Measurements from ENCODE around the gene BOD1L2.

Gene BOD1L2

DNA sequence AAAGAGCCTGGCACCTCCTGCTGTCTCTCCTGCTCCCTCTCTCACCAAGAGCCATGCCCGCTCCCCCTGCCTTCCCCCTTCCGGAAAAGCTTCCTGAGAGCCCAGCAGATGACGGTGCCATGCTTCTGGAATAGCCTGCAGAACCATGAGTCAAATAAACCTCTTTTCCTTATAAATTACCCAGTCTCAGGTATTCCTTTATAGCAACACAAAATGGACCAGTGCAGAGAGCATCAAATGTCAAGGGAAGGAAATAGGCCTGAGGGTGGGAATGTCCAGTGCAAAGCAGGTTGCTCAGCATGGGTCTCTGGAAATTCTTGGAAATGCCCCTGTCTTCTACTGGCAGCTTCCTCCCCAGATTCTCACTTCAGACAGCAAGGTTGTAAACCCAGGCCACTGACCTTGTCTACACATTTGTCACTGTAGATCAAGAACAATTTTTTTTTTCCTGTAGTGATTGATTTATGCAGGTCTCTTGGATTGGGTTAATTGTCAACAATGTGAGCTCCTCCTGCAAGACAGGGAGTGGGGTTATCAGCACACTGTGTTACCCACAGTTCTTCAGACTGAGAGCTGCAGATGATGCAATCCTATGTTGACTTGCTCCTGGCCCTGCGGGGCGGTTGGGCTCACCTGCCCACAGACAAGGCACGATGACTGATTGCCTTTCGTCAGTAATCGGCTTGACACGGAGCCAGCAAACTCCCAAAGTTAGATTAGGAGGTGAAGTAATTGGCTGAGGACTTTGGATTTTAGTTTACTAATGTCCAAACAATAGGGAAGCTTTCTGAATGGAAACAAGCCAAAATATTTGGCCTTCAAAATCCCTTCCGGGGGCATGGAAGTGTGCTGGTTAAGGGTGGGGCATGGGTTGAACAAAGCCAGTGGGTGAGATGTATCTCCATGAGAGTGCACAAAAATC, 5.4 kb upstream of the BOD1L2 start:
- H3K9me3 Mint-ChIP-seq: no peaks in the 10 kb centered on the region
- H3K4me3 Mint-ChIP-seq: no peak overlapping the region
- H3K4me1 Mint-ChIP-seq: no peaks in the 10 kb centered on the region
- H3K27ac Mint-ChIP-seq: no peak overlapping the region
- H3K27me3 Mint-ChIP-seq: peaks cover 5% of the 10 kb centered on the region
- DNase-seq (no peak), ATAC-seq (no peak)
- H3K36me3 Mint-ChIP-seq (ENCODE audit: low read depth): no peaks in the 10 kb centered on the region

DNA sequence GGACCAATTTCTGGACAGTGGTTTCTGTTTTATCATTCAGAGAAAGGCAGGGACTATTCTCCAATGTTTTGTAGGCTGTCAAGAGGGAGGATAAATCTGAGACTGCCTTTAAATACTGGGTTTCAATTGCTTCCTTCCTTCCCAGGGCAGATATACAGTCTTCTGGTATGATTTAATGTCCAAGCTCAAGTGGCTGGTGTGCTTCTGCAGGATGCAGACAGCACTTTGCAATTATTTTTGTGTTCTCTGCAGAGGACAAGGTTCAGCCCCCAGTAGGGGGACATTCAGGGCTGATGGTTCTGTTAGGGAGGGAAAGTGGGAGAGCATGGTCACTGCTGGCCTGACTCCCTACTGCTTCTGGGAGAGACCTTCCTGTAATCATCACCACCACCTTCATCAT, 4.6 kb upstream of the BOD1L2 start:
- H3K27ac Mint-ChIP-seq: no peak overlapping the region
- ATAC-seq (no peak), DNase-seq (no peak)
- H3K4me3 Mint-ChIP-seq: no peak overlapping the region
- peaks cover 8% of the 10 kb centered on the region for H3K27me3 Mint-ChIP-seq
- H3K9me3 Mint-ChIP-seq: no peaks in the 10 kb centered on the region
- H3K4me1 Mint-ChIP-seq: no peaks in the 10 kb centered on the region
- no peaks in the 10 kb centered on the region for H3K36me3 Mint-ChIP-seq (ENCODE audit: low read depth)

- Mint-ChIP-seq H3K9me3 (no peaks in the 10 kb centered on the region), H3K36me3 (ENCODE audit: low read depth) (no peaks in the 10 kb centered on the region), H3K27ac (no peak overlapping the region), H3K4me1 (no peaks in the 10 kb centered on the region), H3K4me3 (no peak overlapping the region), H3K27me3 (peaks cover 8% of the 10 kb centered on the region)
- ATAC-seq (no peak), DNase-seq (no peak)
Observed at GRCh38 chr18:57143265-57143664, 3.6 kb upstream of the BOD1L2 start.

DNA sequence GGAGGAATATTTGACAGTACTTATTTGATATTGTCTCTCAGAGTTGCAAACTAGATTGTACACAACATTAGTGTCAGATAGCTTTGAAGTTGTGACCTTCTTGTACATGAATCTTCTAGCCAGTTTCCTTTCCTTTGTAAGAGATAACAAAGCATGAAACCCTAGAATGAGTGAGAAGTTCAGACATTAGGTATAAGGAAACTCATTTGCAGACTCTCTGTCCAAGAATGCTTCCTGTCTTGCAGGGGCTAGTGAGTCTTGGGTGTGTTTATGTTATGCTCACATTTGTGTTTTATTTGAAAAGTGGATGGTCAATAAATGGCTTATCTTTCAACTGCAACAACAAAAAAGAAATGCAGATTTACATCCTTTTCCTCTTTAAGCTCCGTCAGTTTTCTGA, 1.4 kb downstream of the BOD1L2 start:
- Mint-ChIP-seq H3K4me3 (no peak overlapping the region), H3K27ac (no peak overlapping the region), H3K36me3 (ENCODE audit: low read depth) (no peaks in the 10 kb centered on the region), H3K4me1 (no peaks in the 10 kb centered on the region), H3K9me3 (no peaks in the 10 kb centered on the region), H3K27me3 (peaks cover 44% of the 10 kb centered on the region)
- DNase-seq (no peak), ATAC-seq (no peak)

DNA sequence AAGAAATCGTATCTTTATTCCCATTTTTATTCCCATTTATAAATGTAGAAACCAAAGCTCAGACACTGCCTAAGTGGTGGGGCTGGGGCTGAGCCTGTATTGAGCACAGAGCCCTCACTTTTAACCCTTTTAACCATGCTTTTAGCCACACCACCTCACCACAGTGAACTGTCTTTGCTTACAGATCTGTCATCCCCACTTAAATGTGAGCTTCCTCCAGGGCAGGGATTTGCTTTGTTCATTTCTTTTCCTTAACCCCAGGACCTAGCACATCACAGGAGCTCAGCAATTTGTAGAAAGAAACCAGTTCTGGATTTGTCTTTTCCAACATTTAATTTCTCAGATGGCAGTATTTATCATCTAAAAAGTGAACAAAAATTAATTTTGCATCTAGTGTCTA, 2.2 kb downstream of the BOD1L2 start:
- H3K9me3 Mint-ChIP-seq: no peaks in the 10 kb centered on the region
- ATAC-seq: no peak

DNA sequence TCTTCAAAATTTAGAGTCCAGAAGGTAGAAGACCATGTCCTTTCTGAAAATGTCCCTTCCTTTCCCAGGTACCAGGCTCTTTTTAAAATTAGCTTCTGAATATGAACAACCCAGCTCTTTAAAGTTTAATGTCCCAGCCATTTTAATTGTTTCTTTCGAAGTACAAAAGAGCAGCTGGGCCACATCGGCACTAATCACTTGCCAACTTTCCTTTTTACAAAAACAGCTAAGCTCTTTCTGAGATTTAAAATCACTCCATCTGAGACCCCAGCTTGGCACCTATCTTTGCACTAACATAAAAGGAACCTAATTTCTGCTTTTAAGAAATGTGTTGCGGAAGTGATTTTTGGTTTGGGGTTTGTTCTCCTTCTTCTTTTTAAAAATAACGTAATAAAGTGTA, 2.6 kb downstream of the BOD1L2 start:
- ATAC-seq (no peak), DNase-seq (no peak)
- Mint-ChIP-seq H3K4me3 (no peak overlapping the region), H3K27ac (no peak overlapping the region), H3K27me3 (peaks cover 41% of the 10 kb centered on the region), H3K9me3 (no peaks in the 10 kb centered on the region), H3K36me3 (ENCODE audit: low read depth) (no peaks in the 10 kb centered on the region), H3K4me1 (no peaks in the 10 kb centered on the region)

More for the DNA sequence above, 2.2 kb downstream of the BOD1L2 start:
- Mint-ChIP-seq H3K27ac (no peak overlapping the region), H3K27me3 (peaks cover 43% of the 10 kb centered on the region), H3K4me3 (no peak overlapping the region), H3K4me1 (no peaks in the 10 kb centered on the region), H3K36me3 (ENCODE audit: low read depth) (no peaks in the 10 kb centered on the region)
- no peak for DNase-seq

GRCh38 chr18:57150081-57150480, 3.2 kb downstream of the BOD1L2 start:
- Mint-ChIP-seq H3K36me3 (ENCODE audit: low read depth) (no peaks in the 10 kb centered on the region), H3K27me3 (peaks cover 41% of the 10 kb centered on the region), H3K4me3 (no peak overlapping the region), H3K4me1 (no peaks in the 10 kb centered on the region), H3K27ac (no peak overlapping the region), H3K9me3 (no peaks in the 10 kb centered on the region)
- no peak for DNase-seq
- ATAC-seq: no peak

- H3K4me1 Mint-ChIP-seq: no peaks in the 10 kb centered on the region
- H3K36me3 Mint-ChIP-seq (ENCODE audit: low read depth): no peaks in the 10 kb centered on the region
- ATAC-seq (no peak), DNase-seq (no peak)
- no peaks in the 10 kb centered on the region for H3K9me3 Mint-ChIP-seq
- no peak overlapping the region for H3K4me3 Mint-ChIP-seq
- peaks cover 41% of the 10 kb centered on the region for H3K27me3 Mint-ChIP-seq
- no peak overlapping the region for H3K27ac Mint-ChIP-seq
Observed at GRCh38 chr18:57150828-57151227, 3.9 kb downstream of the BOD1L2 start.

DNA sequence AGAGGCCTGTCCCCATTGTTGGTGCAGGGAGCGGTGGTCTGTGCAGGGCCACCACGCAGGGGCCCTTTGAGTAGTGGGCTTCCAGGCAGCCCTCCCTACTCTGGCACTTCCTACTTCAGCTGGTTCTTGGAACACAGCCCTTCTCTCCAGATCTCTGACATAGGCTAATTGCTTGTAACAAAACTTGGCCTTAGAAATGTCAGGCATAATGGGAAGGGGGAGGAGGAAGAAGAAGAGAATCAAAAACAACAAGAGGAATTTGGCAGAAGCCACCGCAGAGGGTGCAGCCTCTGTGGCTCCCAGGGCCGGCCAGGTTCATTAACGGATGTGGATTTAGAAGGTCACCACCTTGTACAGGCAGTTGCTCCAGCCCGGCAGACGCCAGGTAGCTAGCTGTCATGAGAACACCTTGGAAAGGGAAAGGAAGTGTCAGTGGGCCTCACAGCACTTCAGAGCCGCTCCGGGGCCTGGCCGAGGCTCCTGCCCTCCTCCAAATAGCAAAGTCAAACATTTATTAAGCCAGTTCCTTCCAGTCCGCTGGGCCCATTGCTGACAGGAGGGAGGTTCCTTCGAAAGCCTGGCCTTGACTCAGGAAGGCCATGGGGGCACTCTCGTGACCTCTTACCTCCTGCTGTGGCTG, 7.4 kb downstream of the BOD1L2 start:
- H3K27me3 Mint-ChIP-seq: peaks cover 32% of the 10 kb centered on the region
- no peaks in the 10 kb centered on the region for H3K9me3 Mint-ChIP-seq
- no peak overlapping the region for H3K4me3 Mint-ChIP-seq
- no peak for DNase-seq
- no peaks in the 10 kb centered on the region for H3K4me1 Mint-ChIP-seq
- no peaks in the 10 kb centered on the region for H3K36me3 Mint-ChIP-seq (ENCODE audit: low read depth)
- no peak for ATAC-seq
- no peak overlapping the region for H3K27ac Mint-ChIP-seq

DNA sequence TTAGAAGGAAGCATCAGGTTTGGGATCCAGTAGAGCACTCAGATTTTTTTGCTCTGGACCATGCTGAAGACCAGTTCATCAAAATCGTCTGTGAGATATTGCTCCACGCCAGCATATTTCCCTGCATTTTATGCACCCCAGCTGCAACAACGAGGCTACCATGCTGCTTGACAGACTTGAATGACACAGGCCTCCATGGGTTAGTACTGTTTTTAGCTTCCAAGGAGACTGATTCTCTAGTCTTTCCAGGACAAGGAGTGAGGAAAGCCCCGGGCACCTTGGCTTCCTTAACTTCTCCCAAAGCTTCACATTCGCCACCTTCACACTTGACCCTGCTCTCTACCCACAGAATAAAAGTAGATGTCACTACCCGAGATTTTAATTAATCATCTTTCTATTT, 17.5 kb downstream of the BOD1L2 start:
- H3K36me3 Mint-ChIP-seq (ENCODE audit: low read depth): no peaks in the 10 kb centered on the region
- peaks cover 8% of the 10 kb centered on the region for H3K9me3 Mint-ChIP-seq
- H3K27me3 Mint-ChIP-seq: peaks cover 17% of the 10 kb centered on the region
- no peak overlapping the region for H3K27ac Mint-ChIP-seq
- no peaks in the 10 kb centered on the region for H3K4me1 Mint-ChIP-seq
- no peak overlapping the region for H3K4me3 Mint-ChIP-seq
- no peak for ATAC-seq
- DNase-seq: no peak

DNA sequence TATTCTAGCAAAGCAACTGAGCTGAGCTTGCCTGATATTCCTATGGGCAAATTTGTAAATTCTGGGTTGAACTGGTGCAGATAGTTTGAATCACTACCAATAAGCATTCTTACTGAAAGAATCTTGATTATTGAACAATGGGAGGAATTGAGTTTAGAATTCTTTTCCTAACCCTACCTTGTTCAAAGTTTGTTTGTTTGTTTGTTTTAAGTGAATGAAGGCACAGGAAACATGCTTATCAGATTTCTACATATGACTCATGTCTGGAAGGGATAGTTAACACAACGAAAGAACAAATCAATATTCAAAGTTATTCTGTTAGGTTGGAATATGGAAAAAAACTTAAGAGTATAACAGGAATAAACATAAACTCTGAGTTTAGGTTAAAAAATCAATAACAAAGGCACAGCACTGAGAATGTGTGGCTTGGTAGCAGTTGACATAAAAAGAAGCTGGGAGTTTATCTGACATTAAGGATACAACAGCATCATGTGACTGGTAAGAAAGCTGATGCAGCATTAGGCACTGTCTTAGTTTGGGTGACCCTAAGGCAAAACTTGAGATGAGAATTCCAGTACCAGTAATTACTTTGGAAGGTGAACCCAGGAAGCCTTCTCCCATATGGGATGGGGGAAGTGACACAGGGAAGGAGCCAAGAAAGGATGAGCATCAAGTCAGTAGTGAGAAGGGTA, 20.9 kb downstream of the BOD1L2 start:
- Mint-ChIP-seq H3K27me3 (peaks cover 13% of the 10 kb centered on the region), H3K9me3 (peaks cover 8% of the 10 kb centered on the region), H3K36me3 (ENCODE audit: low read depth) (no peaks in the 10 kb centered on the region), H3K27ac (no peak overlapping the region), H3K4me3 (no peak overlapping the region), H3K4me1 (no peaks in the 10 kb centered on the region)
- ATAC-seq (no peak), DNase-seq (no peak)

DNA sequence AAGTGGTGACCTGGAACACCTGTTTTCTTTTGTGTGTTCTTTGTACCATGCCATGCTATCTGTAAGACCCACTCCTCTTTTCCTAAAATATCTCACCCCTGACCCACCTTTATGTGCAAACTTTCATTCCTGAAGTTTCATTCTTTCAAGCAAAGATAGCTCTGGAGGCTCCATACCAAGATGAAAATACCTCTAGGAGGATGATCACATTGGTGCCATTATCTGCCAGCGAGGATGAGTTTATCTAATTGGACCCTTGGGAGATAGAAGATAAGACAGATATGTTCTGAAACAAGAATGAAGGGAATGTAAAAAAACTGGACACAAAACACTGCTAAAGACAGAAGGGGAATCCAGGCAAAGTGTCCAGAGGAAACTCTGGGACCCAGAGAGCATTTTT, 24.1 kb downstream of the BOD1L2 start:
- ATAC-seq (no peak), DNase-seq (no peak)
- no peak overlapping the region for H3K27ac Mint-ChIP-seq
- no peaks in the 10 kb centered on the region for H3K36me3 Mint-ChIP-seq (ENCODE audit: low read depth)
- H3K9me3 Mint-ChIP-seq: peaks cover 12% of the 10 kb centered on the region
- peaks cover 6% of the 10 kb centered on the region for H3K27me3 Mint-ChIP-seq
- H3K4me3 Mint-ChIP-seq: no peak overlapping the region
- H3K4me1 Mint-ChIP-seq: no peaks in the 10 kb centered on the region

DNA sequence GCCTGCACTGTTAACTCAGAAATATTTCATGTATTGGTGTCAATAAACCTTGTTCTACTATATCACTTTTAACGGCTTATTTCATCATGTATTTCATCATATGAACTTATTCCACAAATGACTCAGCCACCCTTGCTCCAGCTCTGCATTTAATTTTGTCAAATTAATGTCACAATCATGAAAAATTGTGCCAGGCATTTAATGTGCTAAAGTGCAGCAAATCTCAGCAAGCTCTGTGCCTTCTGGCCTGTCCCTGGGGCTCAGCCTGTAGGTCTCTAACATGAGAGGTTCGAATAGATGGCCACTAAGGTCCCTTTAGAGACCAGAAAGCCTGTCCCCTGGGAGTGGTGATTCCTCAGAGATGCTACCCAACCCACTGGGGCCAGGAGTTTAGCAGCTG, 28.6 kb downstream of the BOD1L2 start:
- Mint-ChIP-seq H3K4me1 (no peaks in the 10 kb centered on the region), H3K27ac (no peak overlapping the region), H3K9me3 (peaks cover 9% of the 10 kb centered on the region), H3K4me3 (no peak overlapping the region), H3K36me3 (ENCODE audit: low read depth) (no peaks in the 10 kb centered on the region), H3K27me3 (no peaks in the 10 kb centered on the region)
- DNase-seq (no peak), ATAC-seq (no peak)

GRCh38 chr18:57185434-57185833, 38.5 kb downstream of the BOD1L2 start:
- no peaks in the 10 kb centered on the region for H3K4me1 Mint-ChIP-seq
- H3K27ac Mint-ChIP-seq: no peak overlapping the region
- no peak overlapping the region for H3K4me3 Mint-ChIP-seq
- ATAC-seq (no peak), DNase-seq (no peak)
- H3K9me3 Mint-ChIP-seq: peaks cover 34% of the 10 kb centered on the region
- peaks cover 2% of the 10 kb centered on the region for H3K36me3 Mint-ChIP-seq (ENCODE audit: low read depth)
- peaks cover 10% of the 10 kb centered on the region for H3K27me3 Mint-ChIP-seq

Data from activated naive CD8-positive, alpha-beta T cell treated with anti-CD3 and anti-CD28 coated beads, Interleukin-2, amount 50 U/mL, for 24 hours (primary cell).